Stimulated activated CD8-positive, alpha-beta memory T cell treated with anti-CD3 and anti-CD28 coated beads, Interleukin-4, amount 100 ng/mL, for 24 hours (primary cell): ENCODE results near the gene NFIA.
A peak's percentile ranks its signal among the peaks of the same experiment; 100 is the strongest.

Experiments used
- DNase-seq: peaks from one replicate; pipeline ENCODE4 v3.0.0-alpha.2; 2020; ENCODE audit warnings: low read depth

The NFIA gene

DNA sequence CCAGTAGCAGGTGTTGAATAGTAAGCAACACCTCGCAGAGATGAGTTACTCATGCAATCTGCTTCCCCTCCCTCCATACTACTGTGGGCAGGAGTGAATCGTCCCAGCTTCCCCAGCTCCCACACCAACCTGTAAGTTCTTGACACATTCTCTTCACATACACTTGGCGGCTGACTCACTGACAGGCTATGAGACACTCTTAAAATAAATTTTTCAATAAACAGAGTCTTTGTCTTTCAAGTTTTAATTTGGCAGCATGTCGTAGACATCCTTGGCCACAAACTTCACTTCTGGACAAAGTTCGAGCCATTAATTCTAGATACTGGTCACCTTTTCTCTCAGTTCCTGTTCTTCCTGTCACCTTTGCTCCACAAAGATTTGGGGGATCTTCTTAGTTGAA, 351.9 kb downstream of the NFIA start:
- no peak for DNase-seq

- no peak for DNase-seq
These were observed 352.9 kb downstream of the NFIA start for GRCh38 chr1:61435226-61435625.

GRCh38 chr1:61436016-61436415, 353.7 kb downstream of the NFIA start:
- no peak for DNase-seq

GRCh38 chr1:61436491-61437120, 354.2 kb downstream of the NFIA start:
- DNase-seq = no peak

GRCh38 chr1:61439234-61439633, 356.9 kb downstream of the NFIA start:
- no peak for DNase-seq

DNA sequence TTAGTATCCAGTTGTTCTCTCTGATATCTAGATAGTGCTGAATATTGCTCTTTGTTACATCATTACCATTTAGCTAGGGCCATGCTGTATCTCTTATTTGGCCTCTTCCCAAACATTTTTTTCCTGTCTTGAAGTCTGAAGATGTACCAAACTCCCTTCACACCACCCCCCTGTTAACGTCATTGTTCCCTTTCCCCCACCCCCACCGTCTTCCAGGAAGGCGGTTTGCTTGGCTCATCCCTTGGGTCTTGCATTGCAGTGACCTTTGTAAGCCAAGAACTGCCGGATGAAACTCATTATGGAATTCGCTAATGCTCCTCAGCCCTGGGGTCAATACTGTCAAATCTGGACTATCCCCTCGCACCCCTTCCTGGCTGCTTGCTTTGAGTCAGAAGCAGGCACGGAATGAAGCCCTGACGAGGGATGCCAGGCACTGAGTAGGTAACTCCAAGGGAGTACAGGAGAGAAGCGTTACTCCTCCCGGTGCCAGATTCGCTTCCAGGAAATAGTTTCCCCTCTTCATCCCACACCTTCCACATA, 359.4 kb downstream of the NFIA start:
- DNase-seq = no peak

DNA sequence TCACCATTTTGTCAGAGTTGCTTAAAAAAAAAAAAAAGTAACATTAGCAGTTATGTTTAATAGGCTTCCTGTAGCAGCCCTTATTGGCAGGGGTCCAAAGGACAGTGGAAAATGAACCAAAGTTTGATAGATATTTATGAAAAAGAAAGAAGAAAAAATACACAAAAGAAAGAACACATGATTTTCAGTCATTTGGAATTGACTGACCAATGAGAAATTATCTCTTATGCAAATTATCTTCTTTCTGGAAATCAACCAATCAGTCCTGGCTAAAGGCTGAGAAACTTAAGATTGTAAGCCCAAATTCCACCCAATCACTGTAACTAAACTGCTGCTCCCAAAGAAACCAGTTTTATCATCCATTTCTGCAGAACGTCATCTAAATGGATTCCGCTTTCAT, 360.2 kb downstream of the NFIA start:
- DNase-seq = no peak

DNA sequence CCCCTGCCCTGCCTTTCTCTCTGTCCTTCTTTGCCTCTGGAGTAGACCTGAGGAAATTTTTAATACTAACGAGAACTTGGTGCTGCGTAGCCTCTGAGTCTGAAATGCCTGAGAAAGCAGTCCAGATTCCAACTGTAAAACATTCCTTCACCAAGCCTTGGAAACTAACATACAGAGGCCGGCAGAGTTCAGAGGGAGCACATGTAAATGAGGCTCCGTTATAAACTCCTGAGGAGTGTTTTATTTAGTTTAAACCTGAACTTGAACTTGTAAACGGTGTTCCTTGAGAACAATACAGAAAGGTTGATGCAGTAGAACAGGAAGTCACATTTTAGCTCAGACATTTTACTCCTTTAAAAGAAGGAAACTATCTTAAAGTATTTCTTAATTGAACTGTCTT, 361.9 kb downstream of the NFIA start:
- DNase-seq = no peak

- no peak for DNase-seq
These were observed 363.0 kb downstream of the NFIA start for GRCh38 chr1:61445269-61445825.

- no peak for DNase-seq
These were observed 364.2 kb downstream of the NFIA start for GRCh38 chr1:61446531-61446991.

DNA sequence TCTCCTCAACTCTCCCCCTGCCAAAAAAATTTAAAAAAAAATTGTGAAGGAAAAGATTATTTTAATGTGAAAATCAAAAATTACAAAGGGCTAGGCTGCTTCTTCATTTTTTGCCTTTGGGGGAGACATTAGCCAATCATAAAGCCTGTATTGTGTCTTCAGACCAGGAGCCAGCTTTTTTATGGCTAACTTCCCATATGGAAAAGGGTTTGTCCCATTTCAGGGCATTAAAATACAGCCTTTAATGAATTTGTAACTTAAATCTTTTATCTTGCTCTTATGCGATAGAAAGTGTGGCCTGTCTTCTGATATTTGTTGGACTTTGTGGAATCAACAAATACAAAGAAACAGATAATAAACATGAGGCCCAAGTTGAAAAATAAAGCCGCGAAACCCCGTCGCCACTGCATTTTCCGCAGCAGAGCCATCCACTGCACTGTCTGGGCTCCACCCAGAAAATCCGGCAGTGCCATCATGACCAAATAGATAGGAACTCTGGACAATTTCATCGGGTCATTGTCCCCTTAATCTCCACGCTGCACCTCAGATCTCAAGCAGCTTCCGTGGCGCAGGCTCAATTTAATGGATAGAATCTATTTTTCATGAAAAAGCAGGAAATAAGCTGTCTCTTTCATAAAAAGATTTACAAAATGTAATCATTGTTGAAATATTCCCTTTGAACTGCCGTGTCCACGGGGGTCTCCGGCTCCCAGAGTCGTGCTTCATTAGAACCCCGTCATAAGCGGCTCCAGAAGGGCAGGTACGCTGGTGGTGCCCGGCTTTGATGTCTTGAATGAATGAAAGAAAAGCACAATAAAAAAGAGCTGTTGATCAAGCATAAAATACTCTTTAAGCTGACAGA, 365.0 kb downstream of the NFIA start:
- no peak for DNase-seq

DNA sequence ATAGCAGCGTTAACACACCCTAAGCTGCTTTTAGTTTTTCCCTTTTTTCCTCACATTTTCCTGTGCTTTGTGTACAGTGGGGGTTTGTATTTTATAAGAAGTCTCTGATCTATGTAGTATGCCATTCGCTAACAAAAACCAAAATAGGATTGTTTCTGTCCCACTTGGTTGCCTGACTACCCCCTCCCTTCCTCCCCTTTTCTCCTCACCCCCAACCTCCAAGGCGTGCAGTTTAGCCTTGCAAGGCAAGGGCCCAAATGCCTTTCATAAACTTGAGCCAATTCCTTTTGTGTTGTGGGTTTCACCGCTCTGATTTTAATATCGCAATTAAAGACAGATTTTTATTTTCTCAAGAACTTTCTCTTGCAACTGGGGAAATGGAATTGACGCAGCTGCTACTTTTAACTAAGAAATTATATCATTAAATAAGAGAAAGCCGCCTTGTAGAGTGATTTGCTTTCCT, 365.6 kb downstream of the NFIA start:
- no peak for DNase-seq

DNA sequence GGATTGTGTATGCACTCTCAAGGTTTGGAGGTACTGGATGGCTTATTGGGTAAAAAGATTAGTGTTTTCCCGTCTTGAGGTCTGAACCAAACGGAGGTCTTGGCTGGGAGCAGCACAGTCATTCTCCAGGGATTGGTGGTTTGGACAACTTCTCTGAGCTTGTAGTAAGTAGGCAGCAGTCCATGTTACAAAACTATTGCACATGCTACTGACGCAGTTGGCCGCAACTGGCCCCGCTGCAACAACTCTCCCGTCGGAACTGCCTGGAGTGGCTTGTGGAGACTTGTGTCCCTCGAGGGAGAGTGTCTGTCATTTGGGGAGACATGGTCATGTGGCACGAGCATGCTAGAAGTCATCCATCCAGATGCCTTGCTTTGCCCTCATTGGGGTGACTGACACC, 366.6 kb downstream of the NFIA start:
- no peak for DNase-seq

DNA sequence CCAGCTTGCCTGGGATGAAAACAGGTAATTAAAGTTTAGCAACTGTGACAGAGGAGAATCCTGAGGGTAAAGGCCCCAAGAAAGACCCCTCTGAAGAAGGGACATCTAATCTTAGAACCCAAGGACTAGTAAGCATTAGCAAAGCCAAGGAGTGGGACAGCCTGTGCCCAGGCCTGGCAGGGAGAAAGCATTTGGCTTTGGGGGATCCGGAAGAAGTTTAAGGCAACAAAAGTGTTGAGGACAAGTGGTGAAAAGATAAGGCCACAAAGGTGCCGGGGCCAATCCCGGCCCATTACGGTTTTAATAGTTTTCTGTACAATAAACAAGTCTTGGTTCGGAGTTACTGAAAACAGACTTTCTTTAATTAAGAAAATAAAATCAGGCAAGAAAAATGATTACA, 367.0 kb downstream of the NFIA start:
- DNase-seq = no peak

DNA sequence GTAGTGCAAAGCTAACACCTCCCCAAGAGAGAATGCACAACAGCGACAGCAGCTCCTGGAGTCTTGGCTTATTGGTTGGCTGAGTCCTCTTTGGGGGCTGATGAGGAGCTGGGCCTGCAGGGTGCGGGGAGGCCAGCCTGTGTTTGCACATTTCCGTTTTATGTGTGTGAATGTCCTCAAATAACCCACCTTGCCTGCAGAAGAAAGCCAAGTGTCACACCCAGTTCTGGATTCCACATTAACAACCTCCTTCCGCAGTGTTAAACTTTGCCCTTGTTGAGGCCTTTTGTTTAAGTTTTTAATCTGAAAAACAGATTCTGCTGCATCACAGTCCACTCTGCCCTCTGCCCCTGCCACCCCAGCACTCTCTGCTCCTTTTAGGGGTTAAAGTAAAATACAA, 368.1 kb downstream of the NFIA start:
- no peak for DNase-seq

DNA sequence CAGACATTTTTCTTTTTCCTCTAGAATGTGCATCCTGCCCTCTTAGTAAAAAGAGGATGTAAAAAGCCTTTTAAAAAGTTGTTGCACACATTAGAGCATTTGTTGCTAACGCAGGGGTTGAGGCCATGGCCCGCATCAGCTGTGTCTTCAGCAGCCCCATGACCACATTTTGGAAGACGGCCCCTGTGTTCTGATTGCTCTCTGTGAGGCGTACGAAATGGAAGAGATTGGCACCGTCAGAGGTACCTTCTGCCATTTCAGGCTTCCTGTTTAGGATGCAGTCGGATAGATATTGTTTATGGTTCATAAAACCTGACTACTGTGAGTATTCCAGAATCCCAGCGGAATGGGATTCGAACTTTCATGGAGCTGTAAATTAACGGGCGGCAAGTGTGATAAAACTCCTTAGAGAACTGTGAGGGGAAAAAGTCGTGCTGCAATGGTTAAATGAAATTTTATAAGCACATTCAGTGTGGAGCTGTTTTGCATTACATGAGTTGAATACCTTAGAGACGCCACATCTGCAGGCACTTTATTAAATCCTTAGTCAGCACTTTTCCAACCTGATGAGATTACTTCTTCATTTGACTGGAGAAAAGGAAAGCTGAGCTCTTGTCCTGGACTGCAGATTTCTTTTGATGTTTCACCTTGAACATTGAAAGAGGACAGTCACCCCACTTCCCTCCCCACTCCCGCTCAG, 368.7 kb downstream of the NFIA start:
- DNase-seq = no peak

DNA sequence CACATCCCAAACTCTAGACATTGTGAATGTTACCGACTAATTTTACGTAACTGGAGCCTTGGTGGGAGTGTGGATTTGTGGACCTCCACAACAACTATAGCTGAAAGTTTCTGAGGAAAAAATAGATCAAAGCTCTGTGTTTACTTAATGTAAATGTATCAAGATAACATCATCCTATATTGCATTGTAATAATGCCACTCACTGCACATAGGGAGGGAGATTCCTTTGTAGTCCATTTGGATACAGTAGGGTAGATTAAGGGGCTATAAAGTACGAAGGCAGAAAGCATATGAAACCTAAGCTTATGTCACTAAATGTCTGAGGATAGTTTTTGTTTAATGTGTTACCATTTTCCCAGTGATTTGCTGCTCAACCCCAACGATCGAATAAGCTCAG, 369.2 kb downstream of the NFIA start:
- no peak for DNase-seq

GRCh38 chr1:61452176-61453035, 370.0 kb downstream of the NFIA start:
- no peak for DNase-seq

DNA sequence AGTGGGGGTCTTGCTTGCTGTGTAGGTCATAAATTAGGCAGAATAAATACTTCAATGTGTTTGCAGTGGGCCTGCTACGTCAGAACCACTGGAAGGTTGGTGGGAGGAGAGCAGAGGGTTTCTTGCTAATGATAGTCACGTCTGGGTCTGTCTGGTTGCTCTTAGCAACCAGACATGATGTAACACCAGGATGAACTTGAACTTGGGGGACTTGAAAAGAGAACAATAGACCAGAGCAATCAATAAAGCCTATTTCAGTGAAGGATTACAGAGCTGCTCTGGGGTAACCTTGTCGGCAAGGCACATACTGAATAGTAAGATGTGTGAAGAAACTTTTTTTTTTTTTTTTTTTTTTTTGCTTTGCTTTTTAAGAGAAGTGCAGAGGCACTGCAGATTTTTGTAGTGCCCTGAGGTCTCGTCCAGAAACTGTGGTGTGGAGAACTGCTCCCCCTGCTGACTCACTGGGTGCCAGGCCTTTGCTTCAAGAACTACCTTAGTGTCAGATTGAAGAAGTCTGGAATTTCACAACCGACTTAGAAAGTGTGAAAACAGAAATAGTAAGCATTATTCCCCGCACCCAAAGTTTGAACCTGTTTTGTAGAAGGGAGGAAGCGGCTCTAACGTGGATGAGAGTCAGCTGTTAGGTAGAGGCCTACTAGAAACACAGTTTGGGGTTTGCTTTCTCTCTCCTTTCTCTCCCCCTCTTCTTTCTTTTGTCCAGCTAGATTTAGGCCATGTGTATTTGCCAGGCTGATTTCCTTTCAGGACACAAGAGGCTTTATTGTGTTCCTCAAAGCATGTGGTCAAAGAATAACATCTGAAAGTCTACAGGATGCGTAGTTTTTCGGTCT, 371.0 kb downstream of the NFIA start:
- peak; percentile 50 for DNase-seq

- DNase-seq = no peak
These were observed 373.0 kb downstream of the NFIA start for GRCh38 chr1:61455400-61455799.
